ENCODE measurements around the gene KRTAP10-5. TPM values are rescaled to one million over a fixed set of nuclear protein-coding genes. Genes with fewer than 3 reads are reported as not detected.

Gene KRTAP10-5
- total RNA-seq, 1 donor: not detected

DNA sequence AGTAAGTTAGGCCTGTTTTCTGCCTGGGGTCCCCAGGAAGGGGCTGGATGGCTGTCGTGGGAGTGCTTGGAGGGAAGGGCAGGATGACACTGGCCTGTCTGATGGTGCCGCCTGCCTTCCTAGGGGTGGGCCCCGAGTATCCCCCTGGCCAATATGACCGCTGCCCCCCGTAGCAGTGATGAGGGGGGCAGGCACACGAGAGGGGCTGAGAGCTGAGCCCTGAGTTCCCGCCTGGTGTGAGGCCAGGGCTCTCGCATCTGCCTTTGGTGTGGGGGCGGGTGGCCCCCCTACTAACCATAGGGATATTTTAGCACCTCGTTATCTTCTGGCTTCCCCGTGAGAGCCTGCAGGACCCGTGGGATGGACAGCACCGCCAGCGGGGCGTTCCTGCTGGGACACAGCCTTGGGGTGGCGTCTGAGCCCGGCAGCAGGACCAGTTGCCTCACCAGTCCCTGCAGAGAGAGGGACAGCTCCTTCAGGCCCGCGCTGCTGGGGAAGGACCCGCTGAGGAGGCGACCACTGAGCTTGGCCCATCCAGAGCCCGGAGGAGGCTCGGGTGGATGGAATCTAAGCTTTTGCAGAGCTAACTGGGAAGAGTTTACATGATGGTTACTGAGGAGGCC is 50.8 kb downstream of the KRTAP10-5 start:
- Histone ChIP-seq H4K20me1 (ENCODE audit: insufficient read depth, low read length) (no peaks in the 10 kb centered on the region), H3K4me3 (ENCODE audit: insufficient read depth, low read length) (no peak overlapping the region), H3K79me2 (ENCODE audit: insufficient read depth, low read length) (no peaks in the 10 kb centered on the region), H2AFZ (ENCODE audit: low read length) (no peak overlapping the region), H3K4me2 (ENCODE audit: insufficient read depth, low read length) (no peak overlapping the region), H3K27ac (ENCODE audit: low read depth, low read length) (no peak overlapping the region), H3K4me1 (ENCODE audit: insufficient read depth, low read length) (no peaks in the 10 kb centered on the region), H3K27me3 (ENCODE audit: insufficient read depth, low read length) (no peaks in the 10 kb centered on the region), H3K36me3 (ENCODE audit: insufficient read depth, low read length) (no peaks in the 10 kb centered on the region), H3K9me3 (ENCODE audit: low read depth, low read length) (no peaks in the 10 kb centered on the region)
- TF ChIP-seq CTCF (IDR thresholded peaks at IDR 0.05; ENCODE audit: extremely low read depth, low read depth, low read length): no peak
- peak; percentile 81 for DNase-seq (ENCODE audit: insufficient read length, low spot score, missing footprints)

Other genes with a start within 250 kb of the KRTAP10-5 start
- gene CFAP410, start 241.2 kb downstream of the KRTAP10-5 start, total RNA-seq: 14.5 and 15.0 TPM in 2 replicates
- under 0.01 and 0.36 TPM in 2 replicates for gene TRPM2, start 227.0 kb downstream of the KRTAP10-5 start, total RNA-seq
- gene LRRC3, start 125.1 kb downstream of the KRTAP10-5 start, total RNA-seq: 0.72 and 0.88 TPM in 2 replicates
- not detected in 2 replicates for gene KRTAP10-1, start 40.4 kb downstream of the KRTAP10-5 start, total RNA-seq
- not detected in 2 replicates for gene KRTAP10-2, start 29.1 kb downstream of the KRTAP10-5 start, total RNA-seq
- not detected in 2 replicates for gene KRTAP10-3, start 21.8 kb downstream of the KRTAP10-5 start, total RNA-seq
- gene KRTAP10-4, start 6.9 kb downstream of the KRTAP10-5 start, total RNA-seq: not detected in 2 replicates
- gene KRTAP10-6, start 11.9 kb upstream of the KRTAP10-5 start, total RNA-seq: not detected in 2 replicates
- gene KRTAP10-7, start 20.0 kb upstream of the KRTAP10-5 start, total RNA-seq: not detected in 2 replicates
- not detected in 2 replicates for gene KRTAP10-8, start 31.5 kb upstream of the KRTAP10-5 start, total RNA-seq
- gene KRTAP10-9, start 46.5 kb upstream of the KRTAP10-5 start, total RNA-seq: not detected in 2 replicates
- gene KRTAP10-10, start 56.8 kb upstream of the KRTAP10-5 start, total RNA-seq: not detected in 2 replicates
- not detected in 2 replicates for gene KRTAP10-11, start 65.8 kb upstream of the KRTAP10-5 start, total RNA-seq
- gene KRTAP12-4, start 74.1 kb upstream of the KRTAP10-5 start, total RNA-seq: not detected in 2 replicates
- not detected in 2 replicates for gene KRTAP12-3, start 77.3 kb upstream of the KRTAP10-5 start, total RNA-seq
- not detected in 2 replicates for gene KRTAP12-2, start 86.3 kb upstream of the KRTAP10-5 start, total RNA-seq
- not detected in 2 replicates for gene KRTAP12-1, start 101.6 kb upstream of the KRTAP10-5 start, total RNA-seq
- gene KRTAP10-12, start 116.6 kb upstream of the KRTAP10-5 start, total RNA-seq: not detected in 2 replicates
- not detected in 2 replicates for gene TSPEAR, start 131.0 kb upstream of the KRTAP10-5 start, total RNA-seq
- 75.3 and 94.3 TPM in 2 replicates for gene UBE2G2, start 221.2 kb upstream of the KRTAP10-5 start, total RNA-seq
- 80.7 and 82.8 TPM in 2 replicates for gene SUMO3, start 237.5 kb upstream of the KRTAP10-5 start, total RNA-seq